ENCODE measurements around the gene CIT.
"Not testable (repeated sequence)": the region's sequence is repeated elsewhere in the genome, so short reads cannot be mapped to it uniquely, and the experiment has no call there.

The CIT gene

DNA sequence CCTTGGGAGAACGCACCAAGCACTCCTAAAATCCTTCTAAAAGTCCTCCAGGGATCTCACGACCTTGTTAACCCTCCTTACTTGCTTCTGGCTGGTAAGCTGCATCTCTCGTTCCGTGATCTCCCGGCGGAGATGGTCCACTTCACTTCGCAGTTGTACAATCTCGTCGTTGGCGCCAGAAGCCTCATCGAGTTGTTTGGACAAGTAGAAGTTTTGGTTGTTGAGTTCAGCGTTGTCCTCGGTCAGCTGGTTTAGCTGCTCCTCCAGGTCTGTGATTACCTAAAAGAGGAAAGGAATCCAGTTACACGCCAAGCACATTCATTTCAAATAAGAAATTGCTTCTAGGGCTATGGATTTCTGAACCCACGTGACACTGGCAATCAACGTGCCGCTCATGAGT is 142.0 kb downstream of the CIT start:
- no peak for DNase-seq

DNA sequence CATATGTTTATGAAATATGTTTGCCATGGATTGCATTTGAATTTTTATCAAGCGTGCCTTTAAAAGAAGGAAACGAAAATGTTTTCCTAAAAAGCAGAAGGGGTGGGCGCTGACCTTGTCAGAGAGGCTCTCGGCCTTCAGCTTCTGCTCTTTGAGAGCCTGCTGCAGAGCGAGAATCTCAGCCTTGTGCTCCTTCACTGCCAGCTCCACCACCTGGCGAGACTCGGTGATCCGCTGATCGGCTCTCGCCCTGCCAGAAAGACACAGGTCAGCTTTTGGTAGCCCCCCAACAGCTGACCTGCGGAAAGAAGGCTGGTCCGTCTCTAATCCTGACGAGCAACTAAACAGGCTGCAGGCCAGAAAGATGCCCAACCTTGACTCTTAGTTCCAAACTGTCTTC is 146.7 kb downstream of the CIT start:
- no peak for DNase-seq

DNA sequence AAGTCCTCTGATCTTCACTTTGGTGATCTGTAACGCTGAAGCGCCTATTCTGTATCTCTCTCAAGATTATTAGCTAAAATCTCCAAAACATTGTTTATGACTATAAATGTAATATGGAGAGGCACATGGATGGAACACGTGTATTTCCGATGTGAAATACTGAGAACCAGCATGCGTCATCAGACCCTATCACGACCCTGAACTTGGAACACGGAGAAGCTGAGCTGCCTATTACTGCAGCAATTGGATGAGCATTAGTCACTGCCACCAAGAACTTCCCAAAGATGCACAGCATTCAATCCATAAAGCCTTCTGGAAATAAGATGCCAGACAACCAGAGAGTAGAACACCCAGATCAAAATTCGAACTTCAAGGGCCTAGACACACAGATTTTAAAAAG is 147.2 kb downstream of the CIT start:
- no peak for DNase-seq

DNA sequence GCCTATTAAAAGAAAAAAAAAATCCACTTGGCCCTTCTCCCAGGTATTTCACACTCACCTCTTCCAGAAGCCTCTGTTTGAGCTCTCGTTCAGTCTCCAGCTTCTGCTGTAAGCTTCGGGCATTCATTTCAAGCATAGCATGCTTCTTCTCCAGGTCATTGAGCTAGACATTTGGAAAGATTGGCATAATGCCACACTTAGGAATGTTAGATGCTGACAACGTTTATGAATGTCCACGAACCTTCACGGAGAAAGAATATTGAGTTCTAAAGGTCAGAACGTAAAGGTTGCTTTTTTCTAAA is 148.7 kb downstream of the CIT start:
- peak; percentile 56 for DNase-seq

DNA sequence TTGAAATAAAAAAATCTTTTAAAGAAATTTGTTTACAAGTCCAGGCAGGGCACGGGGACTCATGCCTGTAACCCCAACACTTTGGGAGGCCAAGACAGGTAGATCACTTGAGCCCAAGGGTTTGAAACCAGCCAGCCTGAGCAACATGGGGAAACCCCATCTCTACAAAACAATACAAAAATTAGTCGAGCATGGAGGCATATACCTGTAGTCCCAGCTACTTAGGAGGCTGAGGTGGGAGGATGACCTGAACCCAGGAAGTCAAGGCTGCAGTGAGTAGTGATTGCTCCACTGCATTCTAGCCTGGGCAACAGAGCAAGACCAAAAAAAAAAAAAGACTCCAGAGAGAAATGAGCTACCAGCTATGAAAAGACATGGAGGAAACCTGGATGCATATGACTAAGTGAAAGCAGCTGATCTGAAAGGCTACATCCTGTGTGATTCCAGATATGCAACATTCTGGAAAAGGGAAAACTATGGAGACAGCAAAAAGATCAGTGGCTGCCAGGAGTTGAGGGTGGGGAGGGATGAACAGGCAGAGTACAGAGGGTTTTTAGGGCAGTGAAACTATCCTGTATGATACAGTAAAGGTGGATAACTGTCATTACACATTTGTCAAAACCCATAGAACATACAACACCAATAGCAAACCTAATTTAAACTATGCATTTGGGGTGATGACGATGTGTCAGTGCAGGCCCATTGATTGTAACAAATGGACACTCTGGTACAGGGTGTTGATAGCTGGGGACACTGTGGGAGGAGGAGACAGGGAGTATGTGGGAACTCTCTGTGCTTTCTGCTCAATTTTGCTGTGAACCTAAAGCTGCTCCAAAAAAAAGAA is 149.3 kb downstream of the CIT start:
- no peak for DNase-seq

DNA sequence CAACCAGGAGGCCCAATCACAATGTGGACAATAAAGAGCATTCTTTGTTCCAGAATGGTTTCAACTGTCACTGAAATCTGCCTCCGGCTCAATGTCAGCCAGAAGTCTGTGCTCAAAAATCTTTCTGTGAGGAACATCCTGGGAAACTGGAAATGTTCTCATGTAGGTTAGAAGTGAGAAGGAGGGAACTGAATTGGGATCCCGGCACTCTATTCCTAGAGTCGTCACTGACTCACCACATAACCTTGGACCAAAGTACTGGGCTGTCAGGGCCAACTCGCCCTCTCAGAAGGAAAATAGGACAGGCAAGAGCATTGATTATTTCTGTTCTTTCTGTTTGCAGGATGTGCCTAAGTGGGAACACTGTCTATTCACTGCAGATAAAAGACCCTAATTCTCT is 151.6 kb downstream of the CIT start:
- no peak for DNase-seq

DNA sequence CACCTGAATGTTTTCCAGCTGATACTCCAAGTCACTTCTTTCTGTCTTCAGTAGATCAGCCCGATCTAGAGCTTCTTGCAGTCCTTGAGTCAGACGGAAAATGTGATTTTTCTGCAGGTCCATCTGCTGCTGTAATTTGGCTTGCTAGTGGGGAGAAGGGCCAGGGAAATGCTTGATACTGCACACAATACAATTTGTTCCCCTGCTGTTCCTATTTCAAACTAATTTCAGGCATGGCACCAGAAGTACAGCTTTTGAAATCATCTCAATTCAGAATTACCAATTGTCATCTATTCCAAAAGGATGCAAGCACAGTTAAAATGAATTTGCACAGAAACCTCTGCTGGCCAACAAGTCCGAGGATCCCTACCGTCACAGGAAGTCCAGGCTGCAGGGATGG is 155.8 kb downstream of the CIT start:
- DNase-seq: no peak

DNA sequence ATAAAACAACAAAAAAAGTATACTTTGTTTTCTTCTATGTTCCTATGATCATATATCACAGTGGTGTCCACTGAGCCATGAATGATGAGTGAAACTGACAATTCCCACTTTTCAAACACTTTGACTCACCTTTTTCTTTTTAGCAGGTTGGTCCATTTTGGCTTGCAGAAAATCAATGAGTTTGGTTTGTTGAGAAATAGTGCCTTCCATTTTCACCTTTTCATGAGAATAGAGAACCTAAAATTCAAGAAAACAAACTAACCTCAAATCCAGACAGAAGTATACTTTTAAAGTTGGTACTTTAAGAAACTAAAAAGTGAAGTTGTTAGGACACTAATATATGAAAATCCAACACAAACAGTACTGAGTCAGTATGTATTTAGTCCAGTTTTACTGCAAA is 156.8 kb downstream of the CIT start:
- DNase-seq: no peak

DNA sequence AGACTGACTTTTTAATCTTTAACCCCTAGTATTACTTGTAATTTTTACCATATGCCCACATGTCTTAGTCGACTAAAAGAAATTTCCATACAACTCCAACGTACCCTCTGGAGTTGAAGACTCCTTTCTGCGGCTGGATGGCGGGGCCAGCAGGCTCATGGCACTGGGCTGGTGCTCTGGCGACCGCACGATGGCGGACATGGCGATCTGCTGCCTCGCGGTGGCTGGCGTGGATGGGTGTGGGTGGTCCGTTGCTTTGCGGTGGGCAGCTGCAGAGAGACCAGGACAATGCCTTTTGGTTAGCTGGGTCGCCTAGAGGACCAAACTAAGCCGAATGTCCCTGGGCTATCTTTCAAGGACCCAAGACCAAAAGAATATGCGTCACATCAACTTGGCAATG is 159.0 kb downstream of the CIT start:
- DNase-seq: no peak

DNA sequence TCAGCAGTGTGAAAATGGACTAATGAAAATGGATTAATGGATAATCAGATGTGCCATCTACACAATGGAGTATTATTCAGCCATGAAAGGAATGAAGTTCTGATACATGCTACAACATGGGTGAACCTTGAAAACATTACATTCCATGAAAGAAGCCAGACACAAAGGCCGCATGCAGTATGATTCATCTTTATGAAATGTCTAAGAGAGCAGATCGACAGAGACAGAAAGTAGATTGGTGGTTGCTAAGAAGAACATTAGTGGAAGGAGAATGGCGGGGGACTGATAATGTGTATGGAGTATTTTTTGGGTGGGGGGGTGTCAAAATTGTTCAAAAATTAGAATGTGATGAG is 161.9 kb downstream of the CIT start:
- DNase-seq: no peak

DNA sequence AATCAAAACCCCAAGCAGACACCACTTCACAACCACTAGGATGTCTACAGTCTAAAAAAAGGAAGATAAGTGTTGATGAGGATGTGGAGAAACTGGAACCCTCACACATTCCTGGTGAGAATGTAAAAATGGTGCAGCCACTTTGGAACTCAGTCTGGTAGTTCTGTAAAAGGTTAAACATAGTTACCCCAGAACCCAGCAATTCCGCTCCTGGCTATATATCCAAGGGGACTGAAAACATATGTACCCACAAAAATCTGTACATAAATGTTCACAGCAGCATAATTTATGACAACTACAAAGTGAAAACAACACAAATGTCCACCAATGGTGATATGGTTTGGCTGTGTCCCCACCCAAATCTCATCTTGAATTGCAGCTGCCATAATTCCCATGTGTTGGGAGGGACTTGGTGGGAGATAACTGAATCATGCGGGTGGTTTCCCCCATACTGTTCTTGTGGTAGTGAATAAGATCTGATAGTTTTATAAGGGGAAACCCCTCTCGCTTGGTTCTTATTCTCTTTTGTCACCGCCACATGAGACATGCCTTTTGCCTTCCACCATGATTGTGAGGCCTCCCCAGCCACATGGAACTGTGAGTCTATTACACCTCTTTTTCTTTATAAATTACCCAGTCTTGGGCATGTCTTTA is 162.4 kb downstream of the CIT start:
- DNase-seq: no peak

DNA sequence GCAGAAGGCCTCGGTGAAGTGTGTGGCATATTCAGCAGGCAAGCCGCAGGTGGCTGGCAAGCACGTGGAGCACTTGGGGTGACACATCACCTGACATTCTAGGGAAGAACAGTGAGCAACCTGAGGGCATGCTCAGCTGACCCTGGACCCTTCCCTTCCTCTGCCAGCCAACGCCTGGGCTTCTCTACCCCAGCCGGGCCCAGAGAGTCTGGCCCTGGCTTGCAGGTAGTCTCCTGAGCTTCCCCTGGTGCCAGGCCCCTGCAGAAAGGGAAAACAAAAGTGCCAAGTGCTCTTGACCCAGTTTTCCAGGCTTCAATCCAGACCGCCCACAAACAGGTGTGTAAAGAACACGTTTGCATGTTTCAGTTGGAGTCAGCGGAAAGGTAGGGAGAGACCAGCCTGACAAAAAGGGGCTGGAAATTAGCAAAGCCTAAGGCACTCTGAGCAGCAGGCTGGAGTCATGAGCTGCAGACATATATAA is 163.5 kb downstream of the CIT start:
- DNase-seq: peak; percentile 85

DNA sequence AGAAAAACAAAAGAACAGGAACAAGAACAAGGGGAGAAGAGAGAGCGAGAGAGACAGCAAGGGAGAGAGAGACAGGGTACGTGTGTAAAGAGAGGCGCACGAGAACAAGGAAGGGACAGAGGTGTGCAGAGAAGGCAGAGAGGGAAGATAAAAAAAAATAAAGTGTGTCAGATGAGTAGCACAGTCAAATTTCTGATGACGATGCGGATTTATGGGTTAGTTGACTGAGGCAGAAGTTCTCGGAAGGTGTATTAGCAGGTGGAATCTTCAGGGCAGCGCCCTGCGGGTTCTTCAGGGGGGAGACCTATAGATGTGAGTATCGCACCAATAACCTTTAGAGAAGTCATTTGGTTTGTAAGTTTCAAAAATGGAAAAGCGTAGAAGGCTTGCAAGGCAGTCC is 164.4 kb downstream of the CIT start:
- no peak for DNase-seq

DNA sequence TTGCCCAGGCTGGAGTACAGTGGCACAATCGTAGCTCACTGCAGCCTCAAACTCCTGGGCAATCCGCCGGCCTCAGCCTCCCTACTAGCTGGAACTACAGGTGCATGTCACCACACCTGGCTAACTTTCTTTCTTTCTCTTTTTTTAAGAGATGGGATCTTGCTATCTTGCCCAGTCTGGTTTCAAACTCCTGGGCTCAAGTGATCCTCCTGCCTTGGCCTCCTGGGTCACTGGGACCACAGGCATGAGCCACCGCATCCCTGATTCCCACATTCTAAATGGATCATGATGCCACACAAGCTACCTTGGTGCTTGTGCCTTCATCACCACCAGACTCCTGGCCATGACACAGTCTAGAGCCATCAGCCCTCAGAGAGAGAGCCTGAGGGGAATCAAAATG is 165.4 kb downstream of the CIT start:
- DNase-seq: no peak

DNA sequence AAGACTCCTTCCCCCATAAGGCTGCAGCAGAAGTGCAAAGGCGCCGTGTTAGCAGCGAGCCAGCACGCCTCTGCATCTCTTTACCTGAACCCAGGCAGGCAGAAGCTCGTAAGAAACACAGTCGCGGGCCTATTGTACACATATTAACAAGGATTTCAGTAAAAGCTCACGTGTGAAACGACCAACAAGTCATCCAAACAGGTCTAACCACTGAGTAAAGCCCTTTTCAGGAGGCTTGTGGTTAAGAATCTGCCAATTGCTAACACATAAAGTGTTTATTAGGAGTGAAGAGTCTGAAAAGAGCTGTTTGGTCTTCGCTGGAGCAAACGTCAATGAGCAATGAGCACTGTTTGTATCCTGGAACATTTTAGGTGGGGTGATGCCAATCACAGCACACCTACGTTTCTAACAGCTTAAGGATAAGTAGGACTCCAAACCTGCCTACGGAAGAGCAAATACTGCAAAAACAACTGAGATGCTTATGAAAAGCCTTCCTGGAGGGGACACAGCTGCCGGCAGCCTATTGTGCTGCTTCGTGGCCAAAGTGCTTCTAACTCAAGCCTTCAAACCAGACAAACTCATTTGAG is 166.1 kb downstream of the CIT start:
- peak; percentile 79 for DNase-seq

DNA sequence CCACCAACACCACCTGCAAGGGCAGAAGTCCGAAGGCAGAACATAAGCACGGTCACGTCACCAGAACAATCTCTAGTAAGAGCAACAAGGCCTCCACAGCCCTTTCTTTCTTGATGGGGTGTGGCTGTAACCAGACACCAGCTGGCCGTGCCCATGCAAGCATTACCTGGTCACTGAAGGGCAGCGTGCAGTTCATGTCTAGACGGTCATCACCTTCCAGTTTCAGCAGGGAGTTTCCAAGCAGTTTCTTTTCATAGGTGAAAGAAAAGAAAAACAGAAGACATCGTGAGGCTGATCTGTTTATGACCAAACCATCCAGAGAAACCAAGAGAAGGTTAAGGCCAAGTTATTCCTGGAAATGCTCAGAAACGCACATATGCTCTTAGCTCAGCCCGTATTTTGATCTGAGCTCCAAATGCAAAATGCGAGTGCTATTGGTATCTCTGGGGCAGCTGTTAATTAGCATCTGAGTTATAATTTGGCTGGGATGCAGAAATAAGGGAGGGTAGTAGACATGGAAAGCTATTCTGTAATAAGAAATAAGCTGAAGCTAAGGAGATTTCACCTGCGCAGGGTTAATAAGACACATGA is 166.7 kb downstream of the CIT start:
- peak; percentile 32 for DNase-seq

DNA sequence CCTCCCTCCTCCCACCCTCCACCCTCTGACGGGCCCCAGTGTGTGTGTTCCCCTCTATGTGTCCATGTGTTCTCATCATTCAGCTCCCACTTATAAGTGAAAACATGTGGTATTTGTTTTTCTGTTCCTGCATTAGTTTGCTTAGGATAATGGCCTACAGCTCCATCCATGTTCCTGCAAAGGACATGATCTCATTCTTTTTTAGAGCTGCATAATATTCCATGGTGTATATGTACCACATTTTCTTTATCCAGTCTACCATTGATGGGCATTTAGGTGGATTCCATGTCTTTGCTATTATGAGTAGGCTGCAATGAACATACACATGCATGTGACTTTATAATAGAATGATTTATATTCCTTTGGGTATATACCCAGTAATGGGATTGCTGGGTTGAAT is 170.7 kb downstream of the CIT start:
- DNase-seq: not testable (repeated sequence)

DNA sequence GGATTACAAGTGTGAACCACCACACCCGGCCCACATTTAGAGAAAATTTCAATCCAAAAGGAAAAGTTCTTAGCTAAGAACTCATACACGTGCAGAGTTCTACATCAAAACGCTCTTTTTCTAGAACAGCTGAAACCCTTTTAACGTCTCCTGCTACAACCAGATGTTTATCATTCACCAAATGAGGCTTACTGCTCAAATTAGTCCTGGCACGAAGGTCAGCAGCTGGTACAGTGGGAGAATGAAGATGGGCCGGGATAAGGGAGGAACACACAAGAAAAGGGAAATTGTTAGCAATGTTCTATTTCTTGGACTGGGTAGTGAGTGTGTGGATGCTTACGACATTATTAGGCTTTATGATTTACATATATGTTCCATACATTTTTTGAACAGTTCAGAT is 171.9 kb downstream of the CIT start:
- DNase-seq: no peak

DNA sequence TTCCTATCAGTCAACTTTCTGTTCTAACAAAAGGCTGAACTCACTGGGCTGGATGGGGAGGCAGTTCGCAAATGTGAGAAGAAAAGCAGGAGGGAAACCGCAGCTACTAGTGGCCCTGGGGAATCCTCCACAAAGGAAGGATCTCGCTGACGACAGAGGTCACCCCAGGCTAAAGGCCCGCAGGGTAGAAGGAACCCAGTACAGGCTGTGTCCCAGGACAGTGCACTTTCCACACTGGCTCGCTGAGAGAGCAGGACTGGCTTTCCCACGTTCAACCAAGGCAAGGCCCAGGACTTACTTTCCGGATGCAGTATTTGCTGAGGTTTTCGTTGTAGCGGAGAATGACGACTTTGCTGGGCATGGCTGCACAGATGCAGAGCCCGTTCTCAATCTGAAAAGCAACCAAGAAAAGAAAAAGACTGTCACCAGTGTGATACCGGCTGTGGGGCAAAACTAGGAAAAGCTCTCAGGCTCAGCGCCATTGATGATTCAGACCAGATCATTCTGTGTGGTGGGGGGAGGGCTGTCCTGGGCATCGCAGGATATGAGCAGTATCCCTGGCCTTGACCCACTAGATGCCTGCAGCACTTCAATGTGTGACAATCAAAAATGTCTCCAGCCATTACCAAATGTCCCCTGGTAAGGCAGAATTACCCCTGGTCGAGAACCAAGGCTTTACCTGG is 172.9 kb downstream of the CIT start:
- no peak for DNase-seq

DNA sequence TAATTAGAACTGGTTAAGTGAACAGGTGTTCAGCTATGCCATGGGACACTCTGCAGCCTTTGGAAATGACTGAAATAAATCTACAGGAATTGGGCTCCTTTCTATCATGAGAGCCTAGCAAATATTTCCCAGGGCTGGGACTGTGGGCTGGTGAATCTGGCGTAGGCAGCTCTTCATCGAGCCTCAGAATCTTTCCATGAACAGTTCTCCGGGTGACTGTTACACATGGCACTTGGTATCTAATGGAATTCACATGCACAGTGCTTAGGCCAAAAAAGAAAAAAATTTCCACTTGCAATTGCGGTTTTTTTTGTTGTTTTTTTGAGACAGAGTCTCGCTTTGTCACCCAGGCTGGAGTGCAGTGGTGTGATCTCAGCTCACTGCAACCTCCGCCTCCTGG is 177.0 kb downstream of the CIT start:
- DNase-seq: no peak

DNA sequence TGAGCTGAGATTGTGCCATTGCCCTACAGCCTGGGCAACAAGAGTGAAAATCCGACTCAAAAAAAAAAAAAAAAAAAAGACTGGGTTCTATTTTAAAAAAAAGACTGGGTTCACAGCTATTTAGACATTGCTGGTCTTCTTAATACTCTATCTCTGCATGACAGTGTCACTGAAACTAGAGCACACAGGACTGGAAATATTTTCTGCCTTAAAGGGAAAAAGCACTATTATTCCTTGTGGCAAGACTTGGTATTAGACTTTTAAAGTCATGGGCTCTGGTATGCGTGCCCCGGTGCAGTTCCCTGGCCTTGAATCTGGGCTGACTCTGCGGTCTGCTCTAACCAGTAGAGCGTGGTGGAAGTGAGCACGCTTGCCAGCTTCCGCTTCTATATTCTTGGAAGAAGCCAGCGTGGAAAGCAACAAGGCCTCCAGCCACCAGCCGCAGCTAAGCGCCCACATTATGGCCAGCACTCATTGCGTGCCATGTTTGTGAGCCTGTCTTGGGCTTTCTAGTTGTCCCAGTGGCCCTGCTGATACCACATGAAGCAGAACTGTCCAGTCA is 177.8 kb downstream of the CIT start:
- peak; percentile 19 for DNase-seq

DNA sequence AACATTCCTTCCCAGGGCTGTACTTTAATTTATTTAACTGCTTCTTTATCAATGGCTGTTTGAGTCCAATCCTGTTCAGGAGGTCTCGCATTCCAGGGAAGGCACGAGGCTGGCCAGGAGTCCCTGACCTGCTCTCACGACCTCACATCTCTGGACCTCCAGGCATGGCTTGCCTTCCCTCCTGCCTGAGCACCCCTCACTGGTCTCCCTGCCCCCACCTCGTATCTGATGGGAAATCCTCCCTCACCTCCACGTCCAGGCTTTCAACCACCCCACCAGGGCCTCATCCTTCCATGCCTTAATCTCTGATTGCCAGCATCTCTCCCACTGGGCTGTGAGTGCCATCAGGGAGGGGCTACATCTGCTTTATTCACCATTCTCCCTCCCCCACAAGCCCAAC is 180.2 kb downstream of the CIT start:
- no peak for DNase-seq

DNA sequence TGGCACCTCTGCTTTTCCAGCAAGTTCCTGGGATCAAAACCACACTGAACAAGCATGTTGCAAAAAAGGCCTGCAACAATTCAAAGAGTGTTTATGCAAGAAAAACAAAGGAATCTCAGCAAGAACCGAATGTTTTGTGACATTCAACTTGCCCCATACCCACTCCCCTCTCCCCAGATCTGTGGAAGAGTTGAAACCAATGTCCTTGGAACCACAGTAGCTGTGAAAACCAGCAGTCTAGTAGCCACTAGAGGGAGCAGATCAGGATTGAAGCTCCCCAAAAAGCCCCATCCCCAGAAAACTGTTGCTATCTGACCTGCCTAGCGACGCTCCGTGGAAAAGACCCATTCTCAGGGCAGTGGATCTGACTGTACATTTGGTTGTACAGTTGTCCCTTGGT is 182.1 kb downstream of the CIT start:
- no peak for DNase-seq

Measured in DMS79 treated with DMSO at 0.1 percent for 48 hours (cell line).